Spleen (tissue), 7 donors: Measurements from ENCODE around the gene WASL.

ENCODE experiments used
- CTCF ChIP-seq, 11 experiments: fragments of 200-600 bp in 7 of 11; fragments of 450-650 bp in 4 of 11; sonication (generic) in 4 of 11; IDR thresholded peaks in 8 of 11; conservative IDR thresholded peaks in 3 of 11; 1 replicate in 7 of 11; 2 replicates in 4 of 11; pipeline versions ENCODE4 v1.4.0 to v1.8.0; 2016 to 2021; ENCODE audit warnings: antibody characterized with exemption in 11 of 11, inconsistent platforms in 4 of 11, mild to moderate bottlenecking in 1 of 11
- POLR2A ChIP-seq, 3 donors: fragments of 450-650 bp; IDR thresholded peaks; one replicate each; pipeline ENCODE4 v1.5.1; 2017; ENCODE audit warnings: antibody characterized with exemption in 3 of 3, mild to moderate bottlenecking in 1 of 3
- donor health status: DM: no; HTN: no; CAD: no; lungs with moderate emphysema.
- donor health status: DM: no; HTN: no; CAD: no.
- donor health status: DM: no; HTN: no; CAD: no.

GRCh38 chr7:123744416-123744815 is 4.4 kb downstream of the WASL start:
- no peak for TF ChIP-seq CTCF (IDR thresholded peaks at IDR 0.05 in 8 of 11, conservative IDR thresholded peaks at IDR 0.05 in 3 of 11)
- TF ChIP-seq POLR2A (IDR thresholded peaks at IDR 0.05), result no peak
